GM18519 (cell line): ENCODE data around the gene BACH1.
"Not testable (repeated sequence)": the region's sequence is repeated elsewhere in the genome, so short reads cannot be mapped to it uniquely, and the experiment has no call there.

Source experiments
- ATAC-seq: cut with Tn5 transposase; IDR thresholded peaks from one replicate; pipeline ENCODE4 v1.9.1; 2021; ENCODE audit warnings: mild to moderate bottlenecking, moderate library complexity; ENCODE audit not compliant: unreplicated experiment, low FRiP score

Gene BACH1

DNA sequence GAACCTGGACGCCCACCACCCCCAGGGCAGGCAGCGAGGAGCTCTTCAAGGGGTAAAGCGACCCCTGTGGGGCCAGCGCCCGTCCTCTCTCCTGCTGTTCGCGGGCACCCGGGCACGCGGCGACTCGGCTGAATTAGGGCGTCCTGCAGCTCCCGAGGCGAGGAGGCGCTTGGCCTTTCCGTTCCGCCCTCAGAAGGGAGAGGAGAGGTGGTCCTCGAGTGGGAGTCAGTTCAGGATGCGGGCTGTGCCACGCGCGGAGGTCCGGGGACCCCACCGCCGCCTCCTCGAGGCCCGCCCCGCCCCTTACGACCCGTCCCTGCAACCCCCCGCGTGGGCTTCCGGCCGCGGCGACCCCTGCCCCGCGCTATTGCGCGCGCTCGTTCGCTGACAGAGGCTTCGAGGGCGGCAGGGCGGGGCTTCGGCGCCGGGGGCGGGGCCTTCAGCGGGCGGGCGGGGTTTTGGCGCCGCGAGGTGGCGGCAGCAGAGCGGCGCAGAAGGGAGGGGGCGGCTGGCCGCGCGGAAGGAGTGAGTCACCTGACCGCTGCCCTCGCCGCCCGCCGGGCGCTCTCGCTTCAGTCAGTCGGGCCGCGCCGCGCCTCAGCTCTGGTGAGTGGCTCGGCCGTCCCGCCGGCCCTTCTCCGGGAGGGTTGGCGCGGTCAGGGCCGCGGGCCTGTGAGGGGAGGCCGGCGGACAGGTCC is at the start of gene BACH1:
Gene BACH1, plus strand, starts transcription at position 575 of the 698 bp plus-strand sequence. CDS start 22,359 bp downstream, outside the sequence.
- ATAC-seq = peak; percentile 47

DNA sequence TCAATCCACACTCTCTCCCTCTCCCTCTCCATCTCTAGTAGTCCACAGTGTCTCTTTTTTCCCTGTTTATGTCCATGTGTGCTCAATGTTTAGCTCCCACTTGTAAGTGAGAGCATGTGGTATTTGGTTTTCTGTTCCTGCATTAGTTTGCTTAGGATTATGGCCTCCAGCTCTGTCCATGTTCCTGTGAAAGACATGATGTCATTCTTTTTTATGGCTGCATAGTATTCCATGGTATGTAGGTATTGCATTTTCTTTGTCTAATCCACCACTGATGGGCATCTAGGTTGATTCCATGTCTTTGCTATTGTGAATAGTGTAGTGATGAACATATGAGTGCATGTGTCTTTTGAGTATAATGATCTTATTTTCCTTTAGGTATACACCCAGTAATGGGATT is 49.4 kb upstream of the BACH1 start:
- ATAC-seq = not testable (repeated sequence)

DNA sequence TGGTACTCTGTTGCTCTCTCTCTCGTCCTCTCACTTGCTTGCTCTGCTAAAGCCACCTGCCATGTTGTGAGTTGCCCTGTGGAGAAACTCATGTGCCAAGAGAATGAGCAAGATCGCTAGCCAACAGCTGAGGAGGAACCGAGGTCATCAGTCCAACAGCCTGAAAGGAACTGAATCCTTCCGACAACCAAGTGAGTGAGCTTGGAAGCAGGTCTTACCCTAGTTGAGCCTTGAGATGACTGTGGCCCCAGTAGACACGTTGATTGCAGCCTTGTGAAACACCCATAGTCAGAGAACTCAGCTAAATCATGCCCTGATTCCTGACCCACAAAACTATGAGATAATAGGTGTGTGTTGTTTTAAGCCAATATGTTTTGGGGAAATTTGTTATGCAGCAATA is 48.1 kb upstream of the BACH1 start:
- ATAC-seq = no peak

DNA sequence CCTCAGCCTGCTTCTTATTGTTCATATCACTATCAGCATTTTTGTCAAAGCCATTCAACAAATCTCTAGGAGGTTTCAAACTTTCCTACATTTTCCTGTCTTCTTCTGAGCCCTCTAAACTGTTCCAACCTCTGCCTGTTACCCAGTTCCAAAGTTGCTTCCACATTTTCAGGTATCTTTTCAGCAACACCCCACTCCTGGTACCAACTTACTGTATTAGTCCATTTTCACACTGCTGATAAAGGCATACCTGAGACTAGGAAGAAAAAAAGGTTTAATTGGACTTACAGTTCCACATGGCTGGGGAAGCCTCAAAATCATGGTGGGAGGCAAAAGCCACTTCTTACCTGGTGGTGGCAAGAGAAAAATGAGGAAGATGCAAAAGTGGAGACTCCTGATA is 44.9 kb upstream of the BACH1 start:
- ATAC-seq = not testable (repeated sequence)

DNA sequence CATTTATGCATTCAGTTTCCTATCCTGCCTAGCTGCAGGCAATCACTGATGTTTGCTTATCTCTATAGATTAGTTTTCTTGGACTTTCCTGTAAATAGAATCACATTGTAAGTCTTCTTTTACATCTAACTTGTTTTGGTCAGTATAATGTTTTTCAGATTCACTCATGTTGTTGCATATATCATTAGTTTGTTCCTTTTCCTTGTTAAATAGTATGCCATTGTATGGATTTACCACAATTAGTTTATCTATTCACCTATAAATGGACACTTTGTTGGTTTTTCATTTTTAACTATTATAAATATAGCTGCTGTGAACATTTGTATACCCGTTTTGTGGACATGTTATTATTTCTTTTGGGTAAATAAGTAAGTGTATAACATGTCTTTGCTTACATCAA is 44.2 kb upstream of the BACH1 start:
- ATAC-seq = no peak

DNA sequence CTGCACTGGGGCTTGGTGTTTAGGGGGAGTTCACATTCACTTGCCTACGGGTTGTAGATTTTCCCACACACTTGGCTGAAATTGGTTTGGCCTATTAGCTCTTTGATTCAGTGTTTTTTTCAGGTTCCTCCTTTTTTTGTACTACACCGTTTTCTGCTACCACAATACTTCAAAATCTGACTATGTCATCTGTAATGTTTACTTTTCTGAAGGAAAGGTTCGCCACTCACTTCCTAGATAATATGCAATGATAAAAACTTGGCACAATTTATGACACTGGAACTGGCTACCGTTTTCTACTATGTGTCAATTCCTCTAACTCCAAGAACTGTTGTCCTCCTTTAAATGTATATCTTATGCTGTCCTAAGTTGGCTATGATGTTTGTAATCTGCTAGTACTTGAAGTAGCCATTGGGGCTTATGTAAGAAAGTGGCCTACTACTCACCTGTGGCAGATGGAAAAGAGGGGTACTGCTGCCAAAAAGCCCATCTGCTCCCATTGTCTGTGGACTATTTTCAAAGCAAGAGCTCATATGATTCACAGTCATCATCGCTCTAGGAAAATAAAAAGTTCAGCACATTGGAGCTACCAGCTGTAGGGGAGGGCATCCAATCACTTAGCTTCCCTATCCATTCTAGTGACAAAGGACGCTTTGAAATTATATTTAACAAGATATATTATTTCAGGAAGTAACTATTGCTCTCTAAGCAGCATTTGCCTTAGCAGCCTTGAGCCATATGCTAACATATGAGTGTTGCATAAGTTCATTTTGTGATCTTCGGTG is 42.4 kb upstream of the BACH1 start:
- ATAC-seq = no peak

DNA sequence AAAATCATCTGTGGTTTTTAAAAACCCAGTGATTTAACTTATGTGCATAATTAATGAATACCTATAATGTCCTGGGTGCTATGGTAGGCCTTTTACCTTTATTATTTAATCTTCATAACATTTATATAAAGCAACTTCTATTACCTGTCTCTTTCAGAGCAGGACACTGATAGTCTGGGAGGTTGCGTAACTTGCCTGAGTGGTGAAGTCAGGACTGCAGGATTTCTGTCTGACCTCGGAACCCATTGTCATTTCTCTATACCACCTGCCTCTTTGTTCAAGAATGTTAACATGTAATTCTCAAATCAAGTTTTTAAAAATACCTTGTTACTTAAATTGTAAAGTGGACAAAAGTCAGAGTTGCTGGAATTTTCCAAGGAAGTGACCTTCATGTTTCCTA is 41.0 kb upstream of the BACH1 start:
- no peak for ATAC-seq

DNA sequence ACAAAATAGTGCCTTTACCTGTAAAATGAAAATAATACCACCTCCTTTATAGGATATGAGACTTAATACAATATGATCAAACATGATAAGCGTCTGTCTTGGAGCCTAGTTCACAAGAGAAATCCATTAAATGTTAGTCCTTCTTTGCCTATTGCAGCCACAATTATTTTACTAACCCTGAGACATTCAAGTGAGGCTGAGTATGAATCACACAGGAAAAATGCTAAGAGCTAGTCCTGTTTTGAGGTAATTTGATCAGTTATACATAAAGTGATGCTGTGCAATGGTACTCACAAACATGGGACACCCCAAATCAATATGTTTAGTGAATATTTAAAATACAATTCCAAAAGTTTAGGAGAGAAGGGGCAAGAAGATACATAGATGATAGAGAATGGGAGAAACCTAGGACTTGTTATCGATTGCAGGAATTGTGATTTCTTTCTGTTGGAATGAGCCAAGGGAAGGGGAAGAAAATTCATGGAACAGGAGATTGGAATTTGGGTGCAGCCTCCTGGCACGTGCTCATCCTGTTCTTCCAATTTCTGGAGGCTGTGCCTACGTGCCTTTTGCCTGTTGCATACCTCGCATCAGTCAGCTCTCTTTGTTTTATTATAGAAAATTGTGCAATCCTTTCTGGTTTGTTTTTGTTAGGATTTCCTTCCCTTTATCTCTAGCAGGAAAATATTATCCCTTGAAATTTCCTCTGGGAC is 39.9 kb upstream of the BACH1 start:
- ATAC-seq = no peak

DNA sequence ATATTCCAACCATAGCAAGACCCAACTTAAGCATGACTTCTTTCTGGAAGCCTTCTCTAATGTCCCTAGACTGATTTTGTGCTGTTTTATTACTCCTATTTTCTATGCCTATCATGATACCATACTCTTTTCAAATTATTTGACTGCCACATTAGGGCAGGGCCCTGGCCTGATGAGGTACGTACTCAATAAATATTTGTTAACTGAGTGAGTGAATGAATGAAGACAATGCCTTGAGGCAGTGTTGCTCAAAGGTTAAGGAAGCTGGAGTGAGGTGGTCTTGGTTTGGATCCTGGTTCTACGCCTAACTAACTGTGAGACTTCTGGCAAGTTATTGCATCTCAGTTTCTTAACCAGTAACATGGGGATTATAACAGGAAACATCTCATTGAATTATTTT is 38.3 kb upstream of the BACH1 start:
- ATAC-seq = no peak

DNA sequence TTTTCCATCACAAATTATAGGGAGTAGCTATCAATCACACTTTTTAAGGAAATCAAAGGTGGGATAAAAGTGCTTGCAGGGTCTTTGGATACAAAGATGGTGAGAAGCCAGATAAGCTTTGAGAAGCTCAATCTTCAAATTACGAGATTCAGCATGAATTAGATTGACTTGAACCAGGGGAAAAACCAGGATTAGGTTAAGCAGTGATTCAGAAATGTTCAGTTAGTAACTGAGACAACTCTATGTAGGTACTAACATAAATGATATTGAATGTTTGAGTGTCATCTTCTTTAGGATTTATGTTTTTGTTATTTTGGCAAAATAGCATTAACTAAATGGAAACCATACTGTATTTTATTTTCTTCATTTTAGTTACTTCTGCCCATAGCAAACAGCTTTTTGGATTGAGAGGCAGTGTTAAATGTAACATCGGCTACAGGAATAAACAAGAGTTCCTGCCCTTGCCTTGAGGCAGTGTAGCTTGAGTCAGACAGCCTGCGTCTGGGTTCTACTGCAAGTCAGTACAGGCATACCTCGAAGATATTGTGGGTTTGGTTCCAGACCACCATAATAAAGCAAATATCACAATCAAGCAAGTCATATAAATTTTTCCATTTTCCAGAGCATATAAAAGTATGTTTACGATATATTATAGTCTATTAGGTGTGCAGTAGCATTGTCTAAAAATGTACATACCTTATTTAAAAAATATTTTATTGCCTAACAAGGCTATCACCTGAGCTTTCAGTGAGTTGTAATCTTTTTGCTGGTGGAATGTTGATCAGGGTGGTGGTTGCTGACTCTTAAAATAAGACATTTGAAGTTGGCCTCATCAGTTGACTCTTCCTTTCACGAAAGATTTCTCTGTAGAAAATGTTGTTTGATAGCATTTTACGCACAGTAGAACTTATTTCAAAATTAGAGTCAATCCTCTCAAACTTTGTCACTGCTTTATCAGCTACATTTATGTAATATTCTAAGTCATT is 36.9 kb upstream of the BACH1 start:
- ATAC-seq = no peak

DNA sequence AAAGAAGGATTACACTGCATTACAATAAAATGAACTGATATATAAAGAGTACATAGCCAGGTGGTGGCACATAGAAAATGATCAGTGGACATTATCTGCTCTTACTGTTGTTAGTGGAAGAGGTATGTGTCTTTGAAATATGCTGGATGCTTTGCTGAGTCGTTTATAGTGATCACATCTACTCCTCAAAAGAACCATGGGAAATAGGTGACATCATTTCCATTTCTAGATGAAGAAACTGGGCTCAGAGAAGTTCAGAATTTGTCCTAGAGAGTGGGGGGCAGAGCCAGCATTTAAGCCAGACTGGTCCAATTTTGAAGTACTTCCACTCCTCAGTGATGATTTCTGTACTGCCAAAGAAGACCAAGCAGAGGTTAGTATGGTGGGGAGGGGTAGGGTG is 34.0 kb upstream of the BACH1 start:
- ATAC-seq = no peak

DNA sequence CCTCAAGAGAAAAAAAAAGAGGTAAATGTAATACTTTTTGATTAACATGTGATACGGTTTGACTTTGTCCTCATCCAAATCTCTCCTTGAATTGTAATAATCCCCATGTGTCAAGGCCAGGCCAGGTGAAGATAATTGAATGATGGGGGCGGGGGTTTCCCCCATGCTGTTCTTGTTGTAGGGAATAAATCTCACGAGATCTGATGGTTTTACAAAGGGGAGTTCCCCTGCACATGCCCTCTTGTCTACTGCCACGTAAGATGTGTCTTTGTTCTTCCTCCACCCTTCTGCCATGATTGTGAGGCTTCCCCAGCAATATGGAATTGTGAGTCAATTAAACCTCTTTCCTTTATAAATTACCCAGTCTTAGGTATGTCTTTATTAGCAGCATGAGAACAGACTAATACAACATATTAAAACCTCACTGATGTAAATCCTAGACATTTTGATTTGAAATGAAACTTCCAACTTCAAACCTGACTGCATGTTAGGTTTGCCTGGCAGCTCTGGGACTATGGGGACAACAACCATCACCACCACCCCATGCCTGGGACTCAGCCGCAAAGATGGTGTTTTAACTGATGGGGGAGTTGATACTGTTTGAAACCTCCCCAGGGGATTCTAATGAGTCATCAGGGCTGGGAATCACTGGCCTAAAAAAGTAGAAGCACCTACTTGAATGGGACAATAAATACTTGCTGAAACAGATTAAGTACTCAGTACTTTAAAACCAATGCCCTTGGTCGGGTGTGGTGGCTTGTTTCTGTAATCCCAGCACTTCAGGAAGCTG is 32.8 kb upstream of the BACH1 start:
- ATAC-seq = no peak

DNA sequence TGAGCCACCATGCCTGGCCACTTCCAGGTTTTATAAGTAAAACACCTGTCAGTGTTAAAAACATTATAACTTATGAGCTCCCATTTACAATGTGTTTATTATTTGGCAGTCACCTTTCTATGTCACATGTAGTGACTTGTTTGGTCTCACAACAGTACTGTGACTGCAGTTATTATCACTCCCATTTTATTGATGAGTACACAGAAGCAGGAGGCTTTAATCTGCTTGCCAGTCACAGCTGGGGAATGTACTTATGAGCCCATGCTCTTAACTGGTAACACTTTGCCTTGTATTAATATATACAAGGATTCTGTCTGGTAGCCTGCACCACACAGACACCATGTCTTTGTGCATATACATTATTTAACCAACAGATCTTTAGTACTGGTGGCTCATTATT is 31.1 kb upstream of the BACH1 start:
- no peak for ATAC-seq

DNA sequence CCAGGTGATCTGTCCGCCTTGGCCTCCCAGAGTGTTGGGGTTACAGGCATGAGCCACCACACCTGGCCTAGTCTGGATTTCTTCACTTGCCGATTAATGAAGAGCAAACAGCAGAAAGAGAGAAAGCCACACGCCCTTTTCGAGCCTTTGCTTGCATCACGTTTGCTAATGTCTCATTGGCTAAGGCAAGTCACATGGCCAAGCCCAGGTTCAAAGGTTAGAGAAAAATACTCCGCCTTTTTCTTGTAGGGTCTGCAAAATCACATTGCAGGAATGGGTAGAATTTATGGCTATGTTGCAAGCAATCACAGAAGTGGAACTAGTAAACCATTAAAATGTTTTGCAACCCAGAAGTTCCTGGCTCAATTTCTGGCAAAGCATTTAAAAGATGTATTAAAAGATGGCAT is 26.8 kb upstream of the BACH1 start:
- no peak for ATAC-seq

DNA sequence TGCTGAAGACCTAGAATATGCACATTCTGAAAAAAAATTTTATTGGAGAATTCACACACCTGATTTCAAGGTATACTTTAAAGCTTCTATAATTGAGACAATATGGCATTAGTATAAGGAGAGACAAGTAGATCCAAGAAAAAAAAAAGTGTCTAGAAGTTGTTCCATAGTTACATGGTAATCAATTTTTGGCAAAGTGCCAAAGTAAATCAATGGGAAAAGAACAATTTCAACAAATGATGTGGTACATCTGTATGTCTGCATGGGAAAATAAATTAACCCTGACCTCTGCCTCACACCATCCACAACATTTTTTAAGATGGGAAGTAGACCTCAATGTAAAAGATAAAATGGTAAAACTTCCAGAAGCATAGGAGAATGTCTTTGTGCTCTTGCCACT is 21.3 kb upstream of the BACH1 start:
- no peak for ATAC-seq

DNA sequence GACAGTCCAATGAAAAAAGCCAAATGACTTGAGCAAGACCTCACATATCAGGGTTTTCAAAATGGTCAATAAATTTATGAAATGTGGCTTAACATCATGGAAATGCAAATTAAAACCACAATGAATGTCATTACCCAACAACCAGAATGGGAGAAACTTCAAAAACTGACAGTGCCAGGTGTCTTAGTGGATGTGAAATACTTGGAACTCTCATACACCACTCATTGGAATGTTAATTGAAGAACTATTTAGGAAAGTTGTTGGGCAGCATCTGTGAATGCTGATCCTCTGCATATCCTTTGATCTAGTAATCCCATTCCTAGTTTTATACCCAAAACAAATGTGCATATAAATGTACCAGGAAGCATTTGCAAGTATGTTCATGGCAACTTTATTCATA is 19.2 kb upstream of the BACH1 start:
- no peak for ATAC-seq

DNA sequence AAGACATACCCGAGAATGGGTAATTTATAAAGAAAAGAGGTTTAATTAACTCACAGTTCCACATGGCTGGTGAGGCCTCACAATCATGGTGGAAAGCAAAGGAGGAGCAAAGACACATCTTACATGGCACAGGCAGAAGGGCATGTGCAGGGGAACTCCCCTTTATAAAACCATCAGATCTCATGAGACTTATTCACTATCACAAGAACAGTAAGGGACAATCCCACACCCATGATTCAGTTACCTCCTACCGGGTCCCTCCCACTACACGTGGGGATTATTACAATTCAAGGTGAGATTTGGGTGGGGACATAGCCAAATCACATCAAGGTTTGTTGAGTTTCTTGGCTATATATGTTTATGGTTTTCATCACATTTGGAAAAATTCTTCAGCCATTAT is 16.9 kb upstream of the BACH1 start:
- not testable (repeated sequence) for ATAC-seq

DNA sequence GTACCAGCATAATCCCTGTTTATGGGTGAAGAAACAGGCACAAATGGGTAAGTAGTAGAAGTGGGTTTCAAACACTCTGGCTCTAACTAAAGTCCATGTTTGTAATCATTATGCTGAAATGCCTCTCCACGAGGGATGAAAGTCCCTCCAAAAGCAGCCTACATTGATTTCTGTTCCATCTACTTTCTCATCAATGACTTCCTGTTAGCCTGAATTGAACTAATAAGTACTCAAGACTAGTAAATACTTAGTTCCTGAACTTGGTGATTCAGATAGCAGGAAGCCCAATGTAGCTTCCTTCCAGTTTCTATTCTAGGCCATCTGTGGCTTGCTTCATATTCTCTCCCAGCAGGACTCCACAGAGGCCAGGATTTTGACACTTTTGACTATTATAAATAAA is 11.3 kb upstream of the BACH1 start:
- ATAC-seq = no peak

DNA sequence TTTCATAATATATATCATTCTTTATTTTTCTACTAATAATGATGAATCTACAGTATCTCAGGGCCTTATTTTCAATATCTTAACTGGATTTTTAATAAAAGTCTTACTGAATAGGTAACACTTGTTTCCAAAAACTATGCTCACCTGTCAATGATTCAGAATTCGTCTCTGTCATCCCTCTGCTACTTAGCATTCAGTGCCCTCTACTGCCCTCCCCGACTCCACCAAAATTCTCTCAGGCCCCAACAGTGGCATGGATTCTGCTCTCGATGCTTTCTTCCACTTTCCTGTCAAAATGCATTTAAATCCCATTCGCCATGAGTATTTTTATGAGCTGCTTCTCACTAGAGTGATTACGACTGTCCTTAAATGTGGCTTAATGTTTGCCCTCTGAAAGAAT is 10.5 kb upstream of the BACH1 start:
- ATAC-seq = no peak

DNA sequence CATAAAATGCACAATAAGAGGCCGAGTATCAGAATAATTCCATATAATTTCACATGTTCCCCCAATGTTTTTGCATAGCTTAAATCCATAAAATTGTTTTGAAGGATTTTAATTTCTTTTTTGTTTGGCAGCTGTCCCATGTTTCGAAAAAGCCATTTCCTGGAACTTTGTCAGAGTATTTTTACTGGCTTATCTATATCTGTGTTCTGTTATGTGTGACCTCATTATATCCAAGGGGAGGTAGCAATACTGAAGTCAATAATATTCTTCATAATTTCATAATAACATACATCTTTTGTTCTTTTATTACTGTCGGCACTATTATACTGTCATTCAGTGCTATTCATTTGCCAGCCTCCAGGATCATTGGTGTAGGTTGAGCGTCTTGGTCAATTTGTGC is 9.4 kb upstream of the BACH1 start:
- ATAC-seq = no peak
